Gastrocnemius medialis (tissue), 4 donors: ENCODE measurements around the gene ADAM12. TPM values are rescaled to one million over a fixed set of nuclear protein-coding genes. Genes with fewer than 3 reads are reported as not detected.

Experiments used
- ATAC-seq, 2 donors: fragments of 150-250 bp; one replicate each; pipeline ENCODE4 v1.9.1; 2016
- DNase-seq, 2 donors: peaks; one replicate each; pipeline ENCODE4 v3.0.0-alpha.2; 2019
- H3K27ac ChIP-seq, 4 donors: fragments of 200-600 bp; sonication (generic); 1 replicate in 1 of 4; 2 replicates in 3 of 4; pipeline ENCODE4 v1.5.1; 2016 to 2018; ENCODE audit warnings: mild to moderate bottlenecking in 2 of 4, moderate library complexity in 1 of 4
- H3K27me3 ChIP-seq, 3 donors: fragments of 200-600 bp; sonication (generic) in 2 of 3; 1 replicate in 1 of 3; 2 replicates in 2 of 3; pipeline versions ENCODE4 v1.5.1 to v1.6.0; 2016 to 2019; ENCODE audit warnings: mild to moderate bottlenecking in 1 of 3, moderate library complexity in 1 of 3
- H3K36me3 ChIP-seq, 2 donors: fragments of 200-600 bp; sonication (generic) in 1 of 2; one replicate each; pipeline ENCODE4 v1.5.1; 2017 to 2018
- H3K4me1 ChIP-seq, 2 donors: fragments of 200-600 bp; sonication (generic) in 1 of 2; one replicate each; pipeline ENCODE4 v1.5.1; 2016 to 2017; ENCODE audit warnings: mild to moderate bottlenecking in 2 of 2
- H3K4me3 ChIP-seq, 4 donors: fragments of 200-600 bp; sonication (generic) in 3 of 4; 1 replicate in 1 of 4; 2 replicates in 3 of 4; pipeline ENCODE4 v1.5.1; 2016 to 2019; ENCODE audit warnings: mild to moderate bottlenecking in 2 of 4
- H3K9me3 ChIP-seq, 3 donors: fragments of 200-600 bp; sonication (generic) in 2 of 3; 1 replicate in 1 of 3; 2 replicates in 2 of 3; pipeline ENCODE4 v1.5.1; 2016 to 2019
- POLR2A ChIP-seq, 2 donors: fragments of 450-650 bp; IDR thresholded peaks; one replicate each; pipeline ENCODE4 v1.6.1; 2017; ENCODE audit warnings: antibody characterized with exemption in 2 of 2, mild to moderate bottlenecking in 2 of 2, moderate library complexity in 2 of 2
- in situ Hi-C, 4 donors: fragments of 200-750 bp; cut with MboI; loops; one replicate each; pipeline versions ENCODE4 v1.15.0 to v1.8.0; 2017; ENCODE audit warnings: low sequenced_read_pairs in 4 of 4
- intact Hi-C: fragments of 100-400 bp; cut with DNase I; formaldehyde crosslinking; loops from one replicate; pipeline ENCODE4 v1.15.1; 2023; ENCODE audit warnings: low total_unique reads
- total RNA-seq, 4 donors: library from RNA; depleted of rRNA; stranded (reverse); fragments of >200 nt; gene quantifications; one replicate each; pipeline versions ENCODE4 v1.1.0 to v1.2.3, GENCODE V29; 2016
- TF ChIP-seq, protein P1 (sequence below), 5 experiments: fragments of 450-650 bp in 3 of 5; fragments of 200-600 bp in 2 of 5; sonication (generic) in 2 of 5; IDR thresholded peaks in 4 of 5; conservative IDR thresholded peaks in 1 of 5; 1 replicate in 4 of 5; 2 replicates in 1 of 5; pipeline ENCODE4 v1.5.1; 2016 to 2019; ENCODE audit warnings: antibody characterized with exemption in 5 of 5, mild to moderate bottlenecking in 3 of 5, moderate library complexity in 3 of 5

Gene ADAM12
- total RNA-seq, 4 donors from 2014 or later = 0.10 TPM; not detected in 3

- no peak for ATAC-seq
- in situ Hi-C loops (no loop called here), intact Hi-C loops (no loop called here)
- H3K4me1 ChIP-seq = no peaks in the 10 kb centered on the region
- no peak overlapping the region for H3K4me3 ChIP-seq
- TF ChIP-seq POLR2A (IDR thresholded peaks at IDR 0.05) = no peak
- TF ChIP-seq, protein P1, sequence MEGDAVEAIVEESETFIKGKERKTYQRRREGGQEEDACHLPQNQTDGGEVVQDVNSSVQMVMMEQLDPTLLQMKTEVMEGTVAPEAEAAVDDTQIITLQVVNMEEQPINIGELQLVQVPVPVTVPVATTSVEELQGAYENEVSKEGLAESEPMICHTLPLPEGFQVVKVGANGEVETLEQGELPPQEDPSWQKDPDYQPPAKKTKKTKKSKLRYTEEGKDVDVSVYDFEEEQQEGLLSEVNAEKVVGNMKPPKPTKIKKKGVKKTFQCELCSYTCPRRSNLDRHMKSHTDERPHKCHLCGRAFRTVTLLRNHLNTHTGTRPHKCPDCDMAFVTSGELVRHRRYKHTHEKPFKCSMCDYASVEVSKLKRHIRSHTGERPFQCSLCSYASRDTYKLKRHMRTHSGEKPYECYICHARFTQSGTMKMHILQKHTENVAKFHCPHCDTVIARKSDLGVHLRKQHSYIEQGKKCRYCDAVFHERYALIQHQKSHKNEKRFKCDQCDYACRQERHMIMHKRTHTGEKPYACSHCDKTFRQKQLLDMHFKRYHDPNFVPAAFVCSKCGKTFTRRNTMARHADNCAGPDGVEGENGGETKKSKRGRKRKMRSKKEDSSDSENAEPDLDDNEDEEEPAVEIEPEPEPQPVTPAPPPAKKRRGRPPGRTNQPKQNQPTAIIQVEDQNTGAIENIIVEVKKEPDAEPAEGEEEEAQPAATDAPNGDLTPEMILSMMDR (IDR thresholded peaks at IDR 0.05 in 4 of 5, conservative IDR thresholded peaks at IDR 0.05 in 1 of 5) = no peak
- no peak overlapping the region for H3K27ac ChIP-seq
- H3K27me3 ChIP-seq = no peaks in the 10 kb centered on the region
- H3K9me3 ChIP-seq = no peaks in the 10 kb centered on the region
- H3K36me3 ChIP-seq = no peaks in the 10 kb centered on the region
- DNase-seq = no peak
These were observed 172.3 kb downstream of the ADAM12 start for GRCh38 chr10:126215746-126216631.

GRCh38 chr10:126214679-126215078 is 173.6 kb downstream of the ADAM12 start:
- in situ Hi-C loops = no loop called here
- intact Hi-C loops = no loop called here
- H3K27ac ChIP-seq = no peak overlapping the region
- DNase-seq (no peak), ATAC-seq (no peak)
- no peaks in the 10 kb centered on the region for H3K27me3 ChIP-seq
- no peaks in the 10 kb centered on the region for H3K9me3 ChIP-seq
- TF ChIP-seq, protein P1 (IDR thresholded peaks at IDR 0.05 in 4 of 5, conservative IDR thresholded peaks at IDR 0.05 in 1 of 5) = no peak
- no peak for TF ChIP-seq POLR2A (IDR thresholded peaks at IDR 0.05)
- no peak overlapping the region for H3K4me3 ChIP-seq
- no peaks in the 10 kb centered on the region for H3K4me1 ChIP-seq
- H3K36me3 ChIP-seq = no peaks in the 10 kb centered on the region

DNA sequence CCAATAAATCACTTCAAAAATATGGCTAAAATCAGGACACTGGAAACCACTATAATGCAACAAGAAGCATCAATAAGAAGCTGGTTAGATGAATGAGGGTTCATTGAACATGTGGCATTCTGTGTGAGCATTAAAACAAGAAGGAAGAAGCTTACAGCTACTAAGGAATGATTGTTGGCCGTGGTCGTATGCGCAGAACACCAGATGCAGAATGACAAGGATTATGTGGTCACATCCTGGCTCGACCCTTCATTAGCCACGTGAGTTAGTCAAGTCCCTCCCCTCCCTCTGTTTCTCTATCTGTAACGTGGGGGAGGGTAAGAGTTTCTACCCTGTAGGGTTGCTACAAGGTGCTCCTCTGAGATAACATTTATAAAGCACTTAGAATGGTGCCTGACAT is 174.3 kb downstream of the ADAM12 start:
- intact Hi-C loops = no loop called here
- Histone ChIP-seq H3K9me3 (no peaks in the 10 kb centered on the region), H3K4me1 (no peaks in the 10 kb centered on the region), H3K4me3 (no peak overlapping the region), H3K36me3 (no peaks in the 10 kb centered on the region), H3K27ac (no peak overlapping the region), H3K27me3 (no peaks in the 10 kb centered on the region)
- TF ChIP-seq, protein P1 (IDR thresholded peaks at IDR 0.05 in 4 of 5, conservative IDR thresholded peaks at IDR 0.05 in 1 of 5) = no peak
- no peak for TF ChIP-seq POLR2A (IDR thresholded peaks at IDR 0.05)
- no peak for ATAC-seq
- in situ Hi-C loops = no loop called here
- DNase-seq = no peak

DNA sequence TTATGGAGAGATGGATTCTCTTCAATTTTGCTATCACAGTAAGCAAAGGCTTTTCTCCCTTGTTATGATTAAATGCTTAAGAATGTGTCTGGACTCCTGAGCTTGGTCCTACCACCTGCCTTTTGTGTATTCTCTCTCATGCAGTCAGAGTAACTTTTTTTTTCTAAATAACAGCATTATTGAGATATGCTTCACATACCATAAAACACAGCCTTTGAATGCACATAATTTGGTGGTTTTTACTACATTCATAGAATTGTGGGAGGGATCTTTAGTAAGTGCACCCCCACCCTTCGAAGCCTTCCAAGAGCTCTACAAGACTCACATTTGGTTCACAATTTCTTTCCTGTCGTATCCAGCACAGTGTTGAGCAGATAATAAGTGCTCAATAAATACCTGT is 175.5 kb downstream of the ADAM12 start:
- in situ Hi-C loops (no loop called here), intact Hi-C loops (no loop called here)
- H3K9me3 ChIP-seq = no peaks in the 10 kb centered on the region
- TF ChIP-seq, protein P1 (IDR thresholded peaks at IDR 0.05 in 4 of 5, conservative IDR thresholded peaks at IDR 0.05 in 1 of 5) = no peak
- TF ChIP-seq POLR2A (IDR thresholded peaks at IDR 0.05) = no peak
- H3K27me3 ChIP-seq = no peaks in the 10 kb centered on the region
- DNase-seq = no peak
- no peak for ATAC-seq
- H3K27ac ChIP-seq = no peak overlapping the region
- no peaks in the 10 kb centered on the region for H3K4me1 ChIP-seq
- no peaks in the 10 kb centered on the region for H3K36me3 ChIP-seq
- H3K4me3 ChIP-seq = no peak overlapping the region
